GM18499 (cell line): ENCODE results near the gene IL17RD.
"Not testable (repeated sequence)": the region's sequence is repeated elsewhere in the genome, so short reads cannot be mapped to it uniquely, and the experiment has no call there.

Experiments
- ATAC-seq: cut with Tn5 transposase; IDR thresholded peaks from one replicate; pipeline ENCODE4 v1.9.1; 2021; ENCODE audit warnings: moderate number of reproducible peaks; ENCODE audit not compliant: insufficient read depth, unreplicated experiment

Gene IL17RD

GRCh38 chr3:57097536-57097935 lies 67.6 kb downstream of the IL17RD start:
- ATAC-seq, result no peak

GRCh38 chr3:57095363-57095762 lies 69.8 kb downstream of the IL17RD start:
- no peak for ATAC-seq

GRCh38 chr3:57094575-57094974 lies 70.6 kb downstream of the IL17RD start:
- ATAC-seq, result no peak

DNA sequence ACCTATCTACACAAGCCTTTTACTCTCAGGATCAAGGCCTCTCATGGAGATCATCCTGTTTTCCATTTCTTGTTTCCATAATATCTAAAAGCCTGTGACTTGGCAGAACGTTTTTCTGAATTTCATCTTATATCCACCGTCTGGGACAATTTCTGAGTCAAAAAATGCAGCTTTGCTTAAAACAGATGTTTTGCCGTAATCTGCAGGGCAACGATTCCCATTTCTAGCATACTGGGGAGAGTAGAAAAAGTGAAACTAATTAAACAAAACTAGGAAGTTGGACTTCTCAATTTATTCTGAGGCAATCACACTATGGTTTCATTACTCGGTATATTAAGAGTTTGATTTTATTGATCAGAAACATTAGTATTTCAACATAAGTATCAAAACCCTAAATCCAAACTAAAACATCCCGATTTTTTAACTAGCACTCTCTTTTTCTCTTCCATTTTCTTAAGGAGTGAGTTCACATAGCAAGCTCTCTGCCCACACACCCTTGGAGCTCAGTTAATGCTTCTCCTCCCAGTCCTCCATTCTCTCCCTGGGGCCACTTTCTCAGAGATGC lies 71.1 kb downstream of the IL17RD start:
- ATAC-seq, result no peak

- ATAC-seq, result no peak
Observed at GRCh38 chr3:57093489-57093888, 71.7 kb downstream of the IL17RD start.

DNA sequence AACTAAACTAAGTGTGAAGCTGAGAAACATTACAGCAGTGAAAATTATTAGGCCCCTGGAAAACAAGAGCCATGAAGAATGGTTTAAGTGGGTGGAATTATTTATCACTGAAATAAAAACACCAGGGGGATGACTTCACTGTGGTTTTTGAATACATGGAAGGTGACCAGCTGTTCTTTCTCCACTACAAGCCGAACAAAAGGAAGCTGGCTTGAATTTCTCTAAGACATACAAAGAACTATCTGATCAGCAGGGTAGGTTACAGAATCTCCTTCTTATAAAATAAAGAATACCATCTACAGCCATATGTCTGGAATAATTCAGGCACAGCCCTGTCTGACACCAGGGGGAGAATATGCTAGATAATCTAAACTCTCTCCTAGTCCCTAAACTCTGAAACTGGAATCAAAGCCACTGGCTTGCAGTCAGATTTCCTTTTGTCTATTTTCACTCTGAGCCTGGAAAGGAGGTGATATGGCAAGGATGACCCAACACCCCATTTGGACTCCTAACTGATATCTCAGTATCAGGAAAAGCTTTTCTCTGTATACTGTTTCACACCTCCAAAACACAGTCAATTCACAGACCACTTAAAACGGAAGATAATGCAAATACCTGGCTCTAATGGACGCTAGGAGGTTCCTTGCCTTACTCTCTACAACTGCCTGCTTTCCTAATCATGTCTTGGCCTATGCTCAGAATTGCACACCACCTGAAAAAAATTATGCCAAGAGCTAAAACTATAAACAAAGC lies 73.5 kb downstream of the IL17RD start:
- no peak for ATAC-seq

- ATAC-seq, result no peak
Observed at GRCh38 chr3:57089043-57089442, 76.1 kb downstream of the IL17RD start.

GRCh38 chr3:57088503-57088902 lies 76.7 kb downstream of the IL17RD start:
- ATAC-seq, result no peak

- no peak for ATAC-seq
Observed at GRCh38 chr3:57087361-57088092, 77.6 kb downstream of the IL17RD start.

GRCh38 chr3:57086201-57086600 lies 79.0 kb downstream of the IL17RD start:
- no peak for ATAC-seq

GRCh38 chr3:57085211-57085610 lies 79.9 kb downstream of the IL17RD start:
- ATAC-seq, result no peak

GRCh38 chr3:57083266-57083995 lies 81.7 kb downstream of the IL17RD start:
- not testable (repeated sequence) for ATAC-seq

GRCh38 chr3:57082481-57082880 lies 82.7 kb downstream of the IL17RD start:
- no peak for ATAC-seq

- no peak for ATAC-seq
Observed at GRCh38 chr3:57081173-57081572, 84.0 kb downstream of the IL17RD start.

DNA sequence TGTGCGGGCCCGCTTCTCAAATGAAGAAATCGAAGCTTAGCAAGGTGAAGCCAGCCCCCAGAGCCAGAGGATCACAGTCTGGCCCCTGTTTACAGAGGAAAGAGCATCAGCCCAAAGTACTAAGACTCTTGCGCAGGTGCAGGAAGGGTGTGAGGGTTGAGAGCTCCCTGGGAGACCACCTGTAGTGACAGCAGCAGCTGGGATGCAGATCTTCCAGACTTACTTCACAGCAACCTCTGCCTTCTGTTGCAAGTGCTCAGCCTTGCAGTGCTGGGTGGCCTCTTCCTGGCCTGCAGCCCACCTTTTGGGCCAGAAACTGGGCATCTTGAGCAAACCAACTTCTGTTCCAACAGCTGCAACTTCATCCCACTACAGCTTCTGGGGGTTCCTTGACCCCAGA lies 85.0 kb downstream of the IL17RD start:
- no peak for ATAC-seq

DNA sequence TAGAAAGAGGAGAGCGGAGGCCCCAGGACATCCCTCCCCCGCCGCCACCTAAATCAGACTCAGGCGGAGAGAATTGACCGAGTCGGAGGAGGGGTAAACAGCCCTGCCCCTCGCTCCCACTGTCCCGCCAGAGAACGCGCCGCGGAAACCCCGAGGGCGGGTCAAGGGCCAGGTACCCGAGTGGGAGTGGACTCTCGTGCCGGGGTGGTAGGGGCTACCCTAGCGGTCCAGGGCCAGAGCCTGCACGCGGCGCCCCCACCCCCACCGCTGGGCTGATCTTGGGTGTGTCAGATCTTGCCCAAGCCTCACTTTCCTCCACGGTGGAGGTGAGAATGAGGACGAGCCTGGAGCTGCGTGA lies 85.7 kb downstream of the IL17RD start:
- no peak for ATAC-seq

GRCh38 chr3:57078635-57079473 lies 86.3 kb downstream of the IL17RD start:
- no peak for ATAC-seq

DNA sequence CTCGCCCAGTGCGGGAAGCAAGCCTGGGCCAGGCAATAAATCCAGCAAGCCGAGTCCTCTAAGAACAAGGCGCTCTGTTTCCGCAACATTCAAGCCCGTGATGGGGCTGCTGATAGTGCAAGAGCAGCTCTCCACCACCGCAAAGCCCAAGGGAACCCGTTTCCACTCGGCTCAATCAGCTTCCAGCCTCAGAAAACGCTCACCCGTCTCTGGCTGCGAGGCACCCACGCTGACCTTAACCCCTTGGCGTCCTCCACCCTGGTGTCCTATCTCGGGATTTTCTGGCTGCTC lies 86.9 kb downstream of the IL17RD start:
- ATAC-seq, result no peak

GRCh38 chr3:57077630-57078343 lies 87.4 kb downstream of the IL17RD start:
- ATAC-seq, result no peak
